DMS114 treated with DMSO at 0.1 percent for 48 hours (cell line): ENCODE measurements around the gene TP73.
A peak's percentile ranks its signal among the peaks of the same experiment; 100 is the strongest.
"Not testable (repeated sequence)": the region's sequence is repeated elsewhere in the genome, so short reads cannot be mapped to it uniquely, and the experiment has no call there.

Experiments
- DNase-seq: peaks from one replicate; lab custom pipeline; 2025; ENCODE audit not compliant: unreplicated experiment; lab: John Stamatoyannopoulos, UW

Gene TP73

GRCh38 chr1:3618531-3618880 is 33.8 kb upstream of the TP73 start:
- DNase-seq, result no peak

DNA sequence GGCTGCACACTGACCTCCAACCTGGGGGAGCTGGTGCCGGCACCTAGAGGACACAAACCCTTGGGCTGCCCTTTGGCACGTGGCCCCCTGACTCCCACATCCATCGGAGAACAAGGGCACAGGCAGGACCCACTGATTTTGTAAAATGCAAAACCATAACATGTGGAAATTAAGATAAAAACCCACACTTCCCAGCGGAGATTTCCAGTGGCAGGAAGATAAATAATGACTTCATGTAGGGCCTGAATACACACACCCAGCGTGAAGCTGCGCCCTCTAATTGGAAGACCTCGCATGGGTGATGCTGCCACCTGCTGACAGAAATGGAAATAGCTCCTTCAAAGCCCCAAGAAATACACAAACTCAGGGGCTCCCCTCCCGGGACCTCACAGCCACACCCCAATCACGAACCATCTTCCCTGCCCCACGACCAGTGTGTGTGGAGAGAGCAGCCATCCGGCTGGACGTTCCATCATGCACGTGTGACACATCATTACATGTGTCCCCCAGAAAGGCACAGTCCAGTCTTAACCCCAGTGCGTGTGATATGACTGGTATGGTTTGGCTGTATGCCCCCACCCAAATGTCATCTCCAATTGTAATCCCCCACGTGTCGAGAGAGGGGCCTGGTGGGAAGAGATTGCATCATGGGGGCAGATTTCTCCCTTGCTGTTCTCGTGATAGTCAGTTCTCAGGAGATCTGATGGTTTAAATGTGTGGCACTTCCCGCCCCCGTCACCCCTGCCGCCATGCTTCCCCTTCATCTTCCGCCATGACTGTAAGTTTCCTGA is 33.2 kb upstream of the TP73 start:
- DNase-seq, result peak; percentile 50

DNA sequence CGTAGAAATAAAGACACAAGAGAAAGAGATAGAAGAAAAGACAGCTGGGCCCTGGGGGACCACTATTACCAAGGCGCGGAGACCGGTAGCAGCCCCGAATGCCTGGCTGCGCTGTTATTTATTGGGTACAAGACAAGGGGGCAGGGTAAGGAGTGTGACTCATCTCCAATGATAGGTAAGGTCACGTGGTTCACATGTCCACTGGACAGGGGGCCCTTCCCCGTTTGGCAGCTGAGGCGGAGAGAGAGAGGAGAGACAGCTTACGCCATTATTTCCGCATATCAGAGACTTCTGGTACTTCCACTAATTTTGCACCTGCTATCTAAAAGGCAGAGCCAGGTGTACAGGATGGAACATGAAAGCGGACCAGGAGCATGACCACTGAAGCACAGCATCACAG is 31.6 kb upstream of the TP73 start:
- DNase-seq, result no peak

DNA sequence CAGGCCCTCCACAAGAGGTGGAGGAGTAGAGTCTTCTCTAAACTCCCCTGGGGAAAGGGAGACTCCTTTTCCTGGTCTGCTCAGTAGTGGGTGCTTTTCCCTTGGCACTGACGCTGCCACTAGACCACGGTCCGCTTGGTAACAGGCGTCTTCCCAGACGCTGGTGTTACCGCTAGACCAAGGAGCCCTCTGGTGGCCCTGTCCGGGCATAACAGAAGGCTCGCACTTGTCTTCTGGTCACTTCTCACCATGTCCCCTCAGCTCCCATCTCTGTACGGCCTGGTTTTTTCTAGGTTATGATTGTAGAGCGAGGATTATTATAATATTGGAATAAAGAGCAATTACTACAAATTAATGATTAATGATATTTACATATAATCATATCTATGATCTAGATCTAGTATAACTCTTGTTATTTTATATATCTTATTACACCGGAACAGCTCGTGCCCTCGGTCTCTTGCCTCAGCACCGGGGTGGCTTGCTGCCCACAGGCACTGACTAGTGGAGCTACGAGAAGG is 31.1 kb upstream of the TP73 start:
- peak; percentile 35 for DNase-seq

- not testable (repeated sequence) for DNase-seq
These were observed 30.2 kb upstream of the TP73 start for GRCh38 chr1:3622102-3622501.

DNA sequence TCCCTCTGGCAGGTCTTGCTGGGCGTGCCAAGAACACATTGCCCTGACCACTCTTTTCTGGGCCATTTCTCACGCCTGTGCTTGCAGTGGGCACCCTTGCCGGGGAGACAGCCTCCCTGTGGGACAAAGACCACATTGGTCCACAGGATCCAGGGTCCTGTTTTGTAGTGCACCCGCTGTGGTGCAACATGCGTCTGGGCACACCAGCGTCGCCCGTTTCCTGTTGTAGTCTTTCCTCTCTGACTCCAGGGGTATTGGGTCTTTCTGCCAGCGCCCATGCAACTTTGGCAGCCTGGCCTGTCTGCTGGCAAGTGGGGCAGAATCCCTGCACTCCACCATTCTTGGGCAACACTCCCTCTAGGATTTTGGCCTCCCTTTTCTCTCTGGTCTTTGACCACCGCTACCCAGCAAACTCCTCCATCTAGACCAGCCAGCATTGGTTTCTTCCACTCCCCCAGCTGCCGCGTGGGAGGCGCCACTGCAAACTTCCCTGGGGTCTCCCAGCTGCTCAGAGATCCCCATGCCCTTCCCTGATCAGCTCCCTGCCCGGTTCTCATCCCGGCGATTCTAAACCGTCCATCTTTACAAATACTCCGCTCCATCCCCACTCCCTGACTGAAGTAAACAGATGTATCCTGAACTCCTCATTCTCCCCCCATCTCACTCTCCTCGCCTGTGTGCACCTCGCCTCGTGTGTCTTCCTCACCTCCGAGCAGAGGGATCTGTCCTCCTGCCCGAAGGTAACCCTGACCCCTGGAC is 28.7 kb upstream of the TP73 start:
- DNase-seq, result no peak

GRCh38 chr1:3624200-3625136 is 27.8 kb upstream of the TP73 start, which contains the start of gene TPRG1L:
TPRG1L (plus strand) TSS chr1:3625015; CDS start chr1:3625073, 58 bp downstream.
- peak; percentile 90 for DNase-seq

DNA sequence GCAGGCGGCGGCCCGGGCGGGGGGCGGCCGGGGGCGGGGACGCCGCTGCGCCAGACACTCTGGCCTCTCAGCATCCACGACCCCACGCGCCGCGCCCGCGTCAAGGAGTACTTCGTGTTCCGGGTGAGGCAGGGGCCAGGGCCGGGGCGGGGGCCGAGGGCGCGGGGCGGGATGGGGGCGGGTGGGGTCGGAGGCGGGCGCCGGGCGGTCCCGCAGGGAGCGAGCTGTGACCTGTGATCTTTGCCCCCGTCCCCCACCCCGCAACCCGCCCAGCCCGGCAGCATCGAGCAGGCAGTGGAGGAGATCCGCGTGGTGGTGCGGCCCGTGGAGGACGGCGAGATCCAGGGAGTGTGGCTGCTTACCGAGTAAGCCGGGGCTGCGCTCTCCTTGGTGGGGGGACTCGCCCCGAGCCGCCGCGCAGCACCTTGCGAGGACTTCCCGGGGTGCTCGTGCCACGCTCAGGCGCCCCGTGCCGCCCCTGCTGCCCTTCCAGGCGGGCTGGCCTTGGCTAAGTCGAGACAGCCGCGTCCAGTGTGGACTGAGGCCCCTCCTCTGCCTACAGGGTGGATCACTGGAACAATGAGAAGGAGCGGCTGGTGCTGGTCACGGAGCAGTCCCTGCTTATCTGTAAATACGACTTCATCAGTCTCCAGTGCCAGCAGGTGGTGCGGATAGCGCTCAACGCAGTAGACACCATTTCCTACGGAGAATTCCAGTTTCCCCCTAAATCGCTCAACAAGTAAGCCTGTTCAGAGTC is 27.0 kb upstream of the TP73 start:
- no peak for DNase-seq

DNA sequence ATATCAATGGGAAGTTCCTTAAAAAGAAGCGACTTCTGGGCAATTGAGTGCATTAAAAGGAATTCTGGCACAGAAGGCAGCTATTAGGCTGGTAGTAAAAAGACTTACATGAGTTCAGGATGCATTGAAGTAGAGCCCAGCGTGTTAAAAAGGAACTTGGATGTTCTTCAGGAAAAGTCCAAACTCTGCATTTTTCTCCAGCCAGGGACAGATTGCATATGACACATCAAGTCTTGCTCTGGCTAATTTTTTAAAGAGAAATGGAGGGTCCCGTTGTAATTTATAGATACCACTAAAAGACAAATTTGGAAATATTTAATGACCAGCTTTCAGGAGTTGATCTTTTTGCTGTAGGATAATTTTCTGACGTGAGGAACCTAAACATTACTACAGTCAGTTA is 26.3 kb upstream of the TP73 start:
- no peak for DNase-seq

- DNase-seq, result no peak
These were observed 24.6 kb upstream of the TP73 start for GRCh38 chr1:3627515-3628253.

DNA sequence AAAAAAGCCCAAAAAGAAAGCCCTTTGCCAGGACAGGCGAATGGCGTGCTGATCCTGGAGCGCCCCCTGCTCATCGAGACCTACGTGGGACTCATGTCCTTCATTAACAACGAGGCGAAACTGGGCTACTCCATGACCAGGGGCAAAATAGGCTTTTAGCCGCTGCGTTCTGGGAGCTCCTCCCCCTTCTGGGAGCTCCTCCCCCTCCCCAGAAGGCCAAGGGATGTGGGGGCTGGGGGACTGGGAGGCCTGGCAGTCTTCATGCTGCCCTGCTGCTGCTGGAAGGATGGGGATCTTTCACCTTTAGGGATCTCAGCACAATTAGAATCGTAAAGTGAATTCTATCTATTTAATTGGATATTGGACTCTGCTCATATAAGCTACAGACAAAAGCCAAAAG is 23.9 kb upstream of the TP73 start:
- no peak for DNase-seq

DNA sequence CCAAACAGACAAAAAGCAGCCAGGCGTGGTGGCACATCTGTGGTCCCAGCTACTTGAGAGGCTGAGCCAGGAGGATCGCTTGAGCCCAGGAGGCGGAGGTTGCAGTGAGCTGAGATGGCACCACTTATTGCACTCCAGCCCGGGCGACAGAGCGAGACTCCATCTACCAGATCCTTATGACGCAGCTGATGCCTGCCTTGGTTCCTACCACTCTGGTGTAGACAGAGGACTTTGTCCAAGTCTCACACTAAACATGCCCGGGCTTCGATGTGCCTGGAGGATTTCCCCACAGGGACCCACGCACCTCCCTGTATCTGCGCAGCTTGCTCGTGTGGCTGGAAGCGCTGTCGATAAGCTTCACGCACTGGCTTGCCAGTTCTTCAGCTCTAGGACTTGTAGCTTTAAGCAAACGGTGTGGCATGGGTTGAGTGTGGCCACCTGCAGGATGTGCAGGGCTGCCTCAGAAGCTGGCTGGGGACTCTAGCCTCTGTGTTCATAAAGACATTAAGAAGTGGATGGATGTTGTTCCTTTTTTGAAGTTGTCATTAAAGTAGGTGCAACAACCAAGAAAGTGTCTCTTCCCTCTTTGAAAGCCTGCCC is 22.7 kb upstream of the TP73 start:
- DNase-seq, result no peak

GRCh38 chr1:3630161-3630611 is 22.1 kb upstream of the TP73 start:
- DNase-seq, result no peak

DNA sequence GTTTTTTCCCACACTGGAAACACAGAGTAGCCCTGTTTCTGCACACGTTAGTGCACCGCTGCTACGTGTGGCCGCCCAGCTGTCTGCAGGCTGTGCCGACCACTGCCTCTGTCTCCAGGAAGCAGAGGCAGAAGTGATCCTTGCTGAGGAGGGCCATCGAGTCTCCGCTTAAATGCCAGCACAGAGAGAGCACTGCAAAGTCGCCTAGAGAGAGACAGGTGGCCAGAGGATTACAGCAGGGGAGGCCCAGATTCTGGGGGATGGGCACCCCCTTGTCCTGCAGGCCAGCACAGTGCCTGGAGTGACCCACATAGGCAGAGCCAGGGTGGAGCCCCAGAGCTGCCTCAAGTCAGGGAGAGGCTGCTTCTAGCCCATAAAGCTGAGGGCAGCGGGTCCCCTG is 21.4 kb upstream of the TP73 start:
- no peak for DNase-seq

DNA sequence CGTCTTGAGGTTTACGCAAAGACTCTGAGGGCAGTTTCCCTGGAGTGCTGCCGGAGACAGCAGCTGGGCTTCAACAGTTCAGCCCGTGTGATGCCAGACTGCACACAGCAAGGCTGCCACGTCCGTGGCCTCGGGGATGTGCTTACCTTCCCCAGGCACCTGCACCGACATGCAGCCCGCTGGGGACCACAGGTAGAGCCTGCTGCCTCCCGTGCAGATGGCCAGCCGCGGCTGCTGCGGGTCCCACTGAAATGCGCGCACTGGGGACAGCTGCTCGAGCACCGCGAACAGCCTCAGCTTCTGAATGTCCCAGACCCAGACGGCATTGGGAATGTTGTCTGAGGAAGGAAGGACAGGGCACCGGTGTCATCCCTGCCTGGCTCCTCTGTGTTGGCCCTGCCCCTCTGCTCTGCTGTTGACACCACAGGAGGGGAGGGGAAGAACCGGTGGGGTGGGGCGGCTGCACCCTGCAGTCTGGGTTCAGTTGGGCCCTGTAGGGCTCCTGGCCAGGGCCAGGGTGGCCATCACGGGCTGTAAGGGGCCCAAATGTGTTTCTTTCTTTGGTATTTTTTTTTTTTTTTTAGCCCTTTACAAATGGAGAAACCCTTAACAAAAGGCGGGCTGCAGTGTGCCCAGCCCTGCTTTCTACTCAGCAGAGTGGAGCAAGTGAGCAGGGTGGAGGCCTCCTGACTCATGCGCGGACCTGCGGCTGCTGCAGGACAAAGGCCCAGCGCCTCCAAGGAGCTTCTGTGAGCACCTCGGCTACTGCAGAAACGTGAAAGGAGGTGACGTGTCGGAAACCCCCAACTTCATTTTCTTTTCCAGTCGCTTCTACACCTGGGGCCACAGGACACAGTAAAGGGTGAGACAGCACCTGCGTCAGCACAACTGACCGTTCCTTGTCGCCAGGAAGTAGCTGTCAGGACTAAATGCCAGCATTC is 20.7 kb upstream of the TP73 start:
- DNase-seq, result no peak

GRCh38 chr1:3632298-3632697 is 20.0 kb upstream of the TP73 start:
- no peak for DNase-seq

- DNase-seq, result no peak
These were observed 19.5 kb upstream of the TP73 start for GRCh38 chr1:3632716-3633343.
